IMR-90 (cell line): Measurements from ENCODE around the gene FOLR2. TPM values are rescaled to one million over a fixed set of nuclear protein-coding genes. Genes with fewer than 3 reads are reported as not detected.
"Not testable (repeated sequence)": the region's sequence is repeated elsewhere in the genome, so short reads cannot be mapped to it uniquely, and the experiment has no call there.

Experiments
- ATAC-seq: fragments of 200-7000 bp; cut with Tn5 transposase; 2 replicates; pipeline ENCODE4 v1.9.1; 2020; ENCODE audit warnings: low read depth, mild to moderate bottlenecking, moderate library complexity
- BruUV-seq: library from RNA; stranded (reverse); fragments of 400-500 nt; replicated peaks from 2 replicates; lab custom pipeline; 2021; lab: Mats Ljungman, UMichigan
- CTCF ChIA-PET: fragments of 300-600 bp; formaldehyde crosslinking; extraction: SDS; loops from one replicate; lab custom pipeline; 2021; ENCODE audit warnings: antibody characterized with exemption; lab: Yijun Ruan, JAX
- POLR2A ChIA-PET: fragments of 300-600 bp; sonication (Branson Sonifier 250); formaldehyde crosslinking; loops from one replicate; lab custom pipeline; 2022; ENCODE audit warnings: antibody characterized with exemption; ENCODE audit not compliant: unreplicated experiment; lab: Charles Lee
- DNase-seq: peaks from one replicate; pipeline ENCODE4 v3.0.0; 2013
- H2AFZ ChIP-seq: replicated peaks from 2 replicates; pipeline ENCODE3; 2013; ENCODE audit warnings: low read length, mild to moderate bottlenecking; ENCODE audit not compliant: poor library complexity
- H2AK5ac ChIP-seq: 2 replicates; pipeline ENCODE4 v1.6.1; 2013; ENCODE audit warnings: low read depth, low read length, inconsistent platforms
- H2AK9ac ChIP-seq: replicated peaks from 2 replicates; pipeline ENCODE3; 2013; ENCODE audit warnings: mild to moderate bottlenecking, low read depth, low read length, moderate library complexity; ENCODE audit not compliant: poor library complexity
- H2BK120ac ChIP-seq: 2 replicates; pipeline ENCODE4 v1.6.1; 2013; ENCODE audit warnings: low read depth, low read length, inconsistent platforms
- H2BK15ac ChIP-seq: 3 replicates; pipeline ENCODE4 v1.6.1; 2013; ENCODE audit warnings: low read depth, low read length, inconsistent platforms
- H2BK20ac ChIP-seq: 2 replicates; pipeline ENCODE4 v1.6.1; 2013; ENCODE audit warnings: low read depth, mild to moderate bottlenecking, inconsistent platforms, low read length, moderate library complexity
- H2BK5ac ChIP-seq: 2 replicates; pipeline ENCODE4 v1.6.1; 2013; ENCODE audit warnings: mild to moderate bottlenecking, low read depth, low read length, inconsistent platforms; ENCODE audit not compliant: poor library complexity, severe bottlenecking
- H3K14ac ChIP-seq: replicated peaks from 2 replicates; pipeline ENCODE4 v1.6.1; 2013; ENCODE audit warnings: low read depth, low read length, inconsistent platforms
- H3K18ac ChIP-seq: 2 replicates; pipeline ENCODE4 v1.6.1; 2013; ENCODE audit warnings: low read depth, low read length, control low read depth
- H3K23ac ChIP-seq: 2 replicates; pipeline ENCODE4 v1.6.1; 2013; ENCODE audit warnings: low read depth, low read length, inconsistent platforms
- H3K27ac ChIP-seq: 2 replicates; pipeline ENCODE4 v1.5.1; 2013; ENCODE audit warnings: mild to moderate bottlenecking, control low read depth, low read length; ENCODE audit not compliant: insufficient read depth
- H3K27me3 ChIP-seq: 2 replicates; pipeline ENCODE4 v1.6.1; 2013; ENCODE audit warnings: low read length; ENCODE audit not compliant: control insufficient read depth, insufficient read depth
- H3K36me3 ChIP-seq: 2 replicates; pipeline ENCODE4 v1.6.1; 2013; ENCODE audit warnings: low read length, mixed read lengths; ENCODE audit not compliant: control insufficient read depth, insufficient read depth
- H3K4ac ChIP-seq: 2 replicates; pipeline ENCODE4 v1.6.1; 2013; ENCODE audit warnings: low read depth, low read length, inconsistent platforms
- H3K4me1 ChIP-seq: 2 replicates; pipeline ENCODE4 v1.6.1; 2013; ENCODE audit warnings: low read length, mixed read lengths; ENCODE audit not compliant: control insufficient read depth, insufficient read depth
- H3K4me2 ChIP-seq: 2 replicates; pipeline ENCODE4 v1.6.1; 2013; ENCODE audit warnings: low read depth, mild to moderate bottlenecking, control low read depth, low read length, moderate library complexity
- H3K4me3 ChIP-seq: 2 replicates; pipeline ENCODE4 v1.5.1; 2013; ENCODE audit warnings: low read depth, mild to moderate bottlenecking, control low read depth, low read length, moderate library complexity; ENCODE audit not compliant: insufficient read depth
- H3K56ac ChIP-seq: 2 replicates; pipeline ENCODE4 v1.6.1; 2013; ENCODE audit warnings: low read length, inconsistent platforms; ENCODE audit not compliant: insufficient read depth; ENCODE audit errors: extremely low read depth
- H3K79me1 ChIP-seq, 2 experiments: 2 replicates each; pipeline ENCODE4 v1.6.1; 2013; ENCODE audit warnings: low read length in 2 of 2, inconsistent platforms in 1 of 2, low read depth in 1 of 2
- H3K9ac ChIP-seq: 2 replicates; pipeline ENCODE4 v1.6.1; 2013; ENCODE audit warnings: low read depth, low read length, control low read depth
- H3K9me1 ChIP-seq: 2 replicates; pipeline ENCODE4 v1.6.1; 2013; ENCODE audit warnings: low read length, inconsistent platforms; ENCODE audit not compliant: insufficient read depth
- H3K9me3 ChIP-seq: 2 replicates; pipeline ENCODE4 v1.6.1; 2013; ENCODE audit warnings: low read length; ENCODE audit not compliant: control insufficient read depth, insufficient read depth
- H4K20me1 ChIP-seq: 2 replicates; pipeline ENCODE4 v1.6.1; 2013; ENCODE audit warnings: low read length, inconsistent platforms; ENCODE audit not compliant: insufficient read depth
- H4K5ac ChIP-seq: 2 replicates; pipeline ENCODE4 v1.6.1; 2013; ENCODE audit warnings: mild to moderate bottlenecking, low read depth, low read length, control low read depth
- H4K8ac ChIP-seq, 2 experiments: 2 replicates each; pipeline ENCODE4 v1.6.1; 2013; ENCODE audit warnings: low read depth in 2 of 2, low read length in 2 of 2, control low read depth in 1 of 2, inconsistent platforms in 1 of 2
- H4K91ac ChIP-seq: 2 replicates; pipeline ENCODE4 v1.6.1; 2013; ENCODE audit warnings: low read depth, low read length, inconsistent platforms; ENCODE audit not compliant: insufficient read depth
- RAD21 ChIP-seq: IDR thresholded peaks from 2 replicates; pipeline ENCODE4 v1.6.1; 2012; ENCODE audit warnings: low read length, improper control_type of control experiment
- WGBS, 2 experiments: methylation state at CpG; one replicate each; pipeline versions ENCODE4 v1.1.5 to v1.1.7; 2013; ENCODE audit warnings: missing lambda C conversion rate in 2 of 2; ENCODE audit not compliant: insufficient read length in 1 of 2; ENCODE audit errors: extremely low coverage in 2 of 2; 5-methylcytosine and 5-hydroxymethylcytosine counted together
- dilution Hi-C: fragments of 300-500 bp; cut with HindIII; formaldehyde crosslinking; loops from one replicate; pipeline ENCODE4 v1.14.3; 2018; ENCODE audit warnings: low sequenced_read_pairs; ENCODE audit not compliant: unreplicated experiment
- in situ Hi-C: fragments of 300-500 bp; cut with MboI; formaldehyde crosslinking; loops from 3 replicates; pipeline ENCODE4 v1.14.3; 2019; ENCODE audit warnings: low sequenced_read_pairs, inconsistent platforms, mixed read lengths
- intact Hi-C: fragments of 100-400 bp; cut with micrococcal nuclease; formaldehyde crosslinking; loops from 2 replicates; pipeline ENCODE4 v1.10.0; 2022
- polyA plus RNA-seq, 3 experiments: library from polyadenylated mRNA; depleted of rRNA; stranded (reverse); fragments of >200 nt; gene quantifications; 2 replicates each; pipeline ENCODE4 v1.2.3, GENCODE V29; 2012; ENCODE audit warnings: low replicate concordance in 1 of 3
- total RNA-seq: library from RNA; depleted of rRNA; stranded (reverse); fragments of >200 nt; gene quantifications from 2 replicates; pipeline ENCODE4 v1.2.3, GENCODE V29; 2012
- TF ChIP-seq, protein P1 (sequence below): conservative IDR thresholded peaks from 2 replicates; pipeline ENCODE4 v1.5.1; 2012; ENCODE audit warnings: mild to moderate bottlenecking, low read depth, low read length, improper control_type of control experiment

The FOLR2 gene
- total and polyA plus RNA-seq, 2 of the 4 experiments (the other 2 are of a cell fraction) = not detected

DNA sequence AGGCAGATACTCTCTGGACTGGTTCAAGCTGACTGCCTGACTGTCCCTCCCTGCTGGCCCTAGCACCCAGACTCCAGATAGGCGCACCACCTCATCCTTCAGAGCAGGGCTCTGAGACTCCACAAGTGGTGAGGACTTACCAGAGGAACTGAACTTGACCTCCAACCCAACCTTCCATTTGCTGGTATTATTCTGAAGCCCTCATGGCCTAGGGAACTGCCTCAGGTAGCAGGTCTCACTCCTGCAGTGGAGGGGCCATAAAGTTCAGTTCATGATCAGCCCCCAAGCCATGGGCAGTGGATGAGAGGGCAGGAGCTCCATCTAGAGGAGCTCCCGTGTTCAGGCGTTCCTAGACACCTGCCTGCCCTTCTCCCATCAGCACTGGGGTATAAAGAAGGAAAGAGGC lies 35.0 kb upstream of the FOLR2 start:
- DNase-seq, dilution Hi-C loops: not testable (repeated sequence)
- intact Hi-C loops = loop anchor here (1.0 to 5.0 kb wide), 2 partner anchors 39 to 79 kb away; partner anchors contain the start of gene LAMTOR1

More for the DNA sequence above, 35.0 kb upstream of the FOLR2 start:
- H3K4me1 ChIP-seq, H3K9me3 ChIP-seq, H3K9me1 ChIP-seq, H3K9ac ChIP-seq, BruUV-seq, H3K4me2 ChIP-seq, H3K56ac ChIP-seq, H3K79me1 ChIP-seq, H3K27me3 ChIP-seq, H3K36me3 ChIP-seq, H3K27ac ChIP-seq, H3K4me3 ChIP-seq, H4K20me1 ChIP-seq, H4K5ac ChIP-seq, H3K18ac ChIP-seq, POLR2A ChIA-PET, H2AK9ac ChIP-seq: not testable (repeated sequence)
- Histone ChIP-seq H2AK5ac (peak overlapping the region; percentile 73; the same call in 1 of the 2 replicates), H2BK120ac (peak overlapping the region; percentile 88), H3K14ac (peak overlapping the region; percentile 60; the same call in 1 of the 2 replicates), H3K23ac (peak overlapping the region; percentile 56; the same call in 1 of the 2 replicates), H2BK5ac (peak overlapping the region; percentile 55), H3K4ac (peak overlapping the region; percentile 67), H2BK15ac (0 out of 3 replicates have a peak overlapping the region, but pooled peaks have one; percentile 47), H4K91ac (peak overlapping the region; percentile 74), H2BK20ac (peak overlapping the region; percentile 87), H2AFZ (peak overlapping the region; percentile 49), H4K8ac (0 out of 4 replicates have a peak overlapping the region, but pooled peaks of 1 of the 2 experiments have one; percentile 28)
- CTCF ChIA-PET = interaction anchor here (1.4 kb wide), 1 partner anchor 90 kb away, joined by 3 read pairs; no protein-coding TSS in a partner anchor
- peak; percentile 59 for ATAC-seq
- TF ChIP-seq, protein P1, sequence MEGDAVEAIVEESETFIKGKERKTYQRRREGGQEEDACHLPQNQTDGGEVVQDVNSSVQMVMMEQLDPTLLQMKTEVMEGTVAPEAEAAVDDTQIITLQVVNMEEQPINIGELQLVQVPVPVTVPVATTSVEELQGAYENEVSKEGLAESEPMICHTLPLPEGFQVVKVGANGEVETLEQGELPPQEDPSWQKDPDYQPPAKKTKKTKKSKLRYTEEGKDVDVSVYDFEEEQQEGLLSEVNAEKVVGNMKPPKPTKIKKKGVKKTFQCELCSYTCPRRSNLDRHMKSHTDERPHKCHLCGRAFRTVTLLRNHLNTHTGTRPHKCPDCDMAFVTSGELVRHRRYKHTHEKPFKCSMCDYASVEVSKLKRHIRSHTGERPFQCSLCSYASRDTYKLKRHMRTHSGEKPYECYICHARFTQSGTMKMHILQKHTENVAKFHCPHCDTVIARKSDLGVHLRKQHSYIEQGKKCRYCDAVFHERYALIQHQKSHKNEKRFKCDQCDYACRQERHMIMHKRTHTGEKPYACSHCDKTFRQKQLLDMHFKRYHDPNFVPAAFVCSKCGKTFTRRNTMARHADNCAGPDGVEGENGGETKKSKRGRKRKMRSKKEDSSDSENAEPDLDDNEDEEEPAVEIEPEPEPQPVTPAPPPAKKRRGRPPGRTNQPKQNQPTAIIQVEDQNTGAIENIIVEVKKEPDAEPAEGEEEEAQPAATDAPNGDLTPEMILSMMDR = peak; percentile 33; the same call in 1 of the 2 replicates
- TF ChIP-seq RAD21 = peak; percentile 50
- in situ Hi-C loops = loop anchor here (5.0 kb wide), 1 partner anchor 159 kb away; no protein-coding TSS in a partner anchor
- WGBS, 2 experiments = 71% methylated on average over 1 of the region's 3 CpGs; no CpG with 5 or more reads in 1 of the 2 experiments
